Adrenal gland (tissue), 12 donors: ENCODE measurements around the gene GNAQ. TPM values are rescaled to one million over a fixed set of nuclear protein-coding genes. Genes with fewer than 3 reads are reported as not detected.

Experiments
- DNase-seq, 7 donors: peaks; one replicate each; pipeline ENCODE4 v3.0.0-alpha.2; 2019 to 2020
- H3K27ac ChIP-seq, 5 donors: fragments of 200-600 bp; sonication (generic) in 4 of 5; 1 replicate in 3 of 5; 2 replicates in 2 of 5; pipeline versions ENCODE4 v1.5.1 to v1.8.0; 2016 to 2020; ENCODE audit warnings: mild to moderate bottlenecking in 1 of 5
- H3K27me3 ChIP-seq: fragments of 200-600 bp; 2 replicates; pipeline ENCODE4 v1.8.0; 2021
- H3K36me3 ChIP-seq, 2 donors: fragments of 200-600 bp; replicated peaks in 1 of 2; 1 replicate in 1 of 2; 2 replicates in 1 of 2; pipeline versions ENCODE4 v1.5.1 to v1.8.0; 2018 to 2022
- H3K4me1 ChIP-seq, 2 donors: fragments of 200-600 bp; replicated peaks in 1 of 2; 1 replicate in 1 of 2; 2 replicates in 1 of 2; pipeline versions ENCODE4 v1.5.1 to v1.8.0; 2018 to 2021
- H3K4me3 ChIP-seq, 4 donors: fragments of 200-600 bp; sonication (generic) in 3 of 4; one replicate each; pipeline ENCODE4 v1.5.1; 2016 to 2018
- H3K9me3 ChIP-seq, 3 donors: fragments of 200-600 bp; sonication (generic) in 1 of 3; replicated peaks in 1 of 3; 1 replicate in 2 of 3; 2 replicates in 1 of 3; pipeline versions ENCODE4 v1.5.1 to v1.8.0; 2016 to 2021
- CTCF ChIP-seq, 6 experiments: fragments of 450-650 bp in 4 of 6; fragments of 200-600 bp in 2 of 6; sonication (generic) in 1 of 6; IDR thresholded peaks; 1 replicate in 5 of 6; 2 replicates in 1 of 6; pipeline versions ENCODE4 v1.5.1 to v1.8.0; 2016 to 2021; ENCODE audit warnings: antibody characterized with exemption in 6 of 6, mild to moderate bottlenecking in 2 of 6, moderate library complexity in 1 of 6
- POLR2A ChIP-seq, 2 donors: fragments of 450-650 bp; IDR thresholded peaks; one replicate each; pipeline ENCODE4 v1.6.1; 2017; ENCODE audit warnings: antibody characterized with exemption in 2 of 2, mild to moderate bottlenecking in 2 of 2, moderate library complexity in 1 of 2
- WGBS, 4 donors: extraction: QIAGEN DNeasy Blood & Tissue Kit in 2 of 4; methylation state at CpG; one replicate each; pipeline versions ENCODE4 v1.1.5 to v1.1.7; 2013 to 2017; 5-methylcytosine and 5-hydroxymethylcytosine counted together
- intact Hi-C, 2 donors: fragments of 100-400 bp; cut with DNase I; formaldehyde crosslinking; loops; one replicate each; pipeline versions ENCODE4 v1.14.1 to v1.15.0; 2022 to 2023
- polyA plus RNA-seq, 3 donors: library from polyadenylated mRNA; stranded (reverse); fragments of 200-250 nt in 2 of 3; fragments of 350-450 nt in 1 of 3; fragmentation: Illumina TruSeq in 1 of 3; extraction: RNeasy Lipid Tissue Mini Kit (QIAGEN cat#74804) in 1 of 3; gene quantifications; one replicate each; pipeline ENCODE4 v1.2.3, GENCODE V29; 2013 to 2014
- total RNA-seq, 9 donors: library from RNA; depleted of rRNA in 4 of 9; stranded (reverse); fragments of >200 nt in 4 of 9; fragments of 120-200 nt in 1 of 9; fragmentation: NEBNext Ultra II Directional in 1 of 9; extraction: Animal tissue kit (Norgen Biotek cat#: 25700) in 1 of 9; gene quantifications; one replicate each; pipeline versions ENCODE4 v1.1.0 to v1.2.4, GENCODE V29; 2013 to 2023
- donor health status: healthy with polysubstance abuse.
- donor health status: Bipolar disorder and iron deficiency.
- donor health status: DM: yes; HTN: yes; CAD: no.
- donor health status: DM: no; HTN: no; CAD: no.
- donor health status: DM: no; HTN: no; CAD: no.
- donor health status: DM: yes; HTN: yes; CAD: no.

The GNAQ gene
- total and polyA plus RNA-seq, 12 donors = 15.8 to 71.7 (median 45.1) TPM

GRCh38 chr9:77989909-77990308, 41.7 kb downstream of the GNAQ start:
- no peaks in the 10 kb centered on the region for H3K36me3 ChIP-seq
- TF ChIP-seq CTCF (IDR thresholded peaks at IDR 0.05) = no peak
- TF ChIP-seq POLR2A (IDR thresholded peaks at IDR 0.05) = no peak
- peaks cover 11 to 42% of the 10 kb centered on the region in 2 donors for H3K4me1 ChIP-seq
- no peaks in the 10 kb centered on the region for H3K9me3 ChIP-seq
- intact Hi-C loops = loop anchor here in 1 of 2 donors (10.0 kb wide), 1 partner anchor 45 kb away; the partner anchor contains the start of gene GNAQ
- no peaks in the 10 kb centered on the region for H3K27me3 ChIP-seq
- no peak overlapping the region for H3K27ac ChIP-seq
- no peak for DNase-seq
- no peak overlapping the region for H3K4me3 ChIP-seq

- H3K27ac ChIP-seq = no peak overlapping the region
- 84 to 89% (median 89%) methylated on average over 1 to 2 of the region's 2 CpGs for WGBS, 4 donors
- H3K36me3 ChIP-seq = no peaks in the 10 kb centered on the region
- H3K4me3 ChIP-seq = no peak overlapping the region
- H3K9me3 ChIP-seq = no peaks in the 10 kb centered on the region
- TF ChIP-seq CTCF (IDR thresholded peaks at IDR 0.05) (no peak), POLR2A (IDR thresholded peaks at IDR 0.05) (no peak)
- intact Hi-C loops = loop anchor here in 1 of 2 donors (10.0 kb wide), 1 partner anchor 45 kb away; the partner anchor contains the start of gene GNAQ
- H3K27me3 ChIP-seq = no peaks in the 10 kb centered on the region
- peaks cover 11 to 42% of the 10 kb centered on the region in 2 donors for H3K4me1 ChIP-seq
- DNase-seq = no peak
These were observed 42.2 kb downstream of the GNAQ start for GRCh38 chr9:77989458-77989857.

- DNase-seq = no peak
- no peaks in the 10 kb centered on the region for H3K36me3 ChIP-seq
- H3K9me3 ChIP-seq = no peaks in the 10 kb centered on the region
- WGBS, 4 donors = 27 to 48% (median 43%) methylated on average over 1 of the region's 1 CpG
- intact Hi-C loops = loop anchor here in 1 of 2 donors (10.0 kb wide), 1 partner anchor 46 kb away; the partner anchor contains the start of gene GNAQ
- H3K27ac ChIP-seq = no peak overlapping the region
- no peak for TF ChIP-seq CTCF (IDR thresholded peaks at IDR 0.05)
- no peak for TF ChIP-seq POLR2A (IDR thresholded peaks at IDR 0.05)
- no peak overlapping the region for H3K4me3 ChIP-seq
- H3K4me1 ChIP-seq = peaks cover 11 to 44% of the 10 kb centered on the region in 2 donors
- no peaks in the 10 kb centered on the region for H3K27me3 ChIP-seq
These were observed 43.0 kb downstream of the GNAQ start for GRCh38 chr9:77988630-77989029.

GRCh38 chr9:77987880-77988525, 43.6 kb downstream of the GNAQ start:
- peaks cover 11 to 50% of the 10 kb centered on the region in 2 donors for H3K4me1 ChIP-seq
- H3K9me3 ChIP-seq = no peaks in the 10 kb centered on the region
- TF ChIP-seq POLR2A (IDR thresholded peaks at IDR 0.05) (no peak), CTCF (IDR thresholded peaks at IDR 0.05) (no peak)
- no peak overlapping the region for H3K4me3 ChIP-seq
- intact Hi-C loops = loop anchor here in 1 of 2 donors (10.0 kb wide), 1 partner anchor 47 kb away; the partner anchor contains the start of gene GNAQ
- H3K27ac ChIP-seq = no peak overlapping the region
- H3K36me3 ChIP-seq = no peaks in the 10 kb centered on the region
- DNase-seq = no peak
- 60 to 76% (median 68%) methylated on average over 5 of the region's 5 CpGs for WGBS, 4 donors
- H3K27me3 ChIP-seq = no peaks in the 10 kb centered on the region
